ENCODE results near the gene FGGY. TPM values are rescaled to one million over a fixed set of nuclear protein-coding genes. Genes with fewer than 3 reads are reported as not detected.

The FGGY gene
- total and polyA plus RNA-seq, 2 donors (not counting 3 experiments of a cell fraction or from before 2014, with no cell fraction given), result 5.6 to 6.4 TPM

DNA sequence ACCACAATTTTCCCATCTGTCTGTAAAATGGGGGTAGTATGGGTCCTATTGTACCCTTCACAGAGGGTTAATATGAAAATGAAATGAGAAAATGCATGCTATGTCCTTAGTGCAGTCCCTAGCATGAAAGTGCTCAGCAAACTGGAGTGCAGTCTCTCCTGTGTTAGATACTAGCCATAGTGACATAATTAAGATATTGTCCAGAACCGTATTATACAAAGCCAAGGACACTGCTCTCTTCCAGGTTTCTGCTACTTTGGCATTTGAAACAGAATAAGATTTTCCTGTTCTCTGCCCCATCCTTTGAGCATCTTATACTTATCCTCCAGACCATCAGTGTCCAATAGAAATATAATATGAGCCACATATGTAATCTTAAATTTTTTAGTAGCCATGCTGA, 213.4 kb downstream of the FGGY start:
- no peaks in the 10 kb centered on the region for H4K20me1 ChIP-seq (replicated peaks; ENCODE audit: control insufficient read depth, extremely low read depth, insufficient read depth, low read length)
- no peak overlapping the region for H2AFZ ChIP-seq (ENCODE audit: low read depth, low read length)
- BruUV-seq (replicated peaks), result no TSS peak
- no peak overlapping the region for H3K27ac ChIP-seq (ENCODE audit: insufficient read depth, low read depth, low read length)
- H3K9ac ChIP-seq (replicated peaks; ENCODE audit: extremely low read depth, insufficient read depth, low read length), result no peak overlapping the region
- H3K36me3 ChIP-seq (ENCODE audit: control insufficient read depth in 2 of 2, extremely low read depth in 1 of 2, insufficient read depth in 2 of 2, low read length in 2 of 2), result no peaks in the 10 kb centered on the region
- no peaks in the 10 kb centered on the region for H3K79me2 ChIP-seq (ENCODE audit: control insufficient read depth, insufficient read depth, low read length)
- H3K9me1 ChIP-seq (replicated peaks; ENCODE audit: control insufficient read depth, extremely low read depth, insufficient read depth, low read length), result no peaks in the 10 kb centered on the region
- no peak for DNase-seq (ENCODE audit: low read depth, low spot score)
- no peaks in the 10 kb centered on the region for H3K4me1 ChIP-seq (ENCODE audit: control insufficient read depth, extremely low read depth, insufficient read depth, low read length)
- intact Hi-C loops (cut with micrococcal nuclease) (no loop called here), dilution Hi-C loops (cut with MboI; ENCODE audit: extremely low pct_ligation_motif_present, low sequenced_read_pairs) (no loop called here)
- H3K9me3 ChIP-seq (replicated peaks; ENCODE audit: control insufficient read depth, insufficient read depth, low read length), result no peaks in the 10 kb centered on the region
- no peak overlapping the region for H3K4me2 ChIP-seq (ENCODE audit: insufficient read depth, low read length)
- TF ChIP-seq JUN (IDR thresholded peaks at IDR 0.05; ENCODE audit: borderline replicate concordance, insufficient read depth, insufficient read length, low read depth) (no peak), FOS (IDR thresholded peaks at IDR 0.05; ENCODE audit: borderline replicate concordance, insufficient read depth, low read length) (no peak), MYC (IDR thresholded peaks at IDR 0.05; ENCODE audit: low read depth, low read length) (no peak), POLR2AphosphoS5 (IDR thresholded peaks at IDR 0.05; ENCODE audit: insufficient read depth, low read depth, low read length) (no peak), EZH2 (IDR thresholded peaks at IDR 0.05; ENCODE audit: borderline replicate concordance, low read depth, low read length, severe bottlenecking) (no peak), POLR2A (IDR thresholded peaks at IDR 0.05; ENCODE audit: low read depth, low read length) (no peak), GATA2 (IDR thresholded peaks at IDR 0.05; ENCODE audit: insufficient read depth, insufficient read length, low read depth, low read length) (no peak)
- TF ChIP-seq, protein P1, sequence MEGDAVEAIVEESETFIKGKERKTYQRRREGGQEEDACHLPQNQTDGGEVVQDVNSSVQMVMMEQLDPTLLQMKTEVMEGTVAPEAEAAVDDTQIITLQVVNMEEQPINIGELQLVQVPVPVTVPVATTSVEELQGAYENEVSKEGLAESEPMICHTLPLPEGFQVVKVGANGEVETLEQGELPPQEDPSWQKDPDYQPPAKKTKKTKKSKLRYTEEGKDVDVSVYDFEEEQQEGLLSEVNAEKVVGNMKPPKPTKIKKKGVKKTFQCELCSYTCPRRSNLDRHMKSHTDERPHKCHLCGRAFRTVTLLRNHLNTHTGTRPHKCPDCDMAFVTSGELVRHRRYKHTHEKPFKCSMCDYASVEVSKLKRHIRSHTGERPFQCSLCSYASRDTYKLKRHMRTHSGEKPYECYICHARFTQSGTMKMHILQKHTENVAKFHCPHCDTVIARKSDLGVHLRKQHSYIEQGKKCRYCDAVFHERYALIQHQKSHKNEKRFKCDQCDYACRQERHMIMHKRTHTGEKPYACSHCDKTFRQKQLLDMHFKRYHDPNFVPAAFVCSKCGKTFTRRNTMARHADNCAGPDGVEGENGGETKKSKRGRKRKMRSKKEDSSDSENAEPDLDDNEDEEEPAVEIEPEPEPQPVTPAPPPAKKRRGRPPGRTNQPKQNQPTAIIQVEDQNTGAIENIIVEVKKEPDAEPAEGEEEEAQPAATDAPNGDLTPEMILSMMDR (IDR thresholded peaks at IDR 0.05; ENCODE audit: extremely low read depth in 1 of 2, insufficient read depth in 1 of 2, low read depth in 1 of 2, low read length in 2 of 2), result no peak
- TF ChIP-seq, protein P2, sequence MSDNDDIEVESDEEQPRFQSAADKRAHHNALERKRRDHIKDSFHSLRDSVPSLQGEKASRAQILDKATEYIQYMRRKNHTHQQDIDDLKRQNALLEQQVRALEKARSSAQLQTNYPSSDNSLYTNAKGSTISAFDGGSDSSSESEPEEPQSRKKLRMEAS (IDR thresholded peaks at IDR 0.05; ENCODE audit: insufficient read depth, insufficient read length), result no peak
- CTCF ChIA-PET, result no interaction called here
- no peak overlapping the region for H3K4me3 ChIP-seq (replicated peaks in 1 of 3; ENCODE audit: insufficient read depth in 1 of 3, low read depth in 1 of 3, low read length in 3 of 3)
- no peak for FAIRE-seq
- H3K27me3 ChIP-seq (ENCODE audit: control insufficient read depth in 2 of 2, insufficient read depth in 2 of 2, low read length in 2 of 2), result no peaks in the 10 kb centered on the region
- POLR2A ChIA-PET, result no interaction called here

Measured in endothelial cell of umbilical vein (primary cell).